ENCODE data around the gene ST6GAL1.
"Not testable (repeated sequence)": the region's sequence is repeated elsewhere in the genome, so short reads cannot be mapped to it uniquely, and the experiment has no call there.

DNA sequence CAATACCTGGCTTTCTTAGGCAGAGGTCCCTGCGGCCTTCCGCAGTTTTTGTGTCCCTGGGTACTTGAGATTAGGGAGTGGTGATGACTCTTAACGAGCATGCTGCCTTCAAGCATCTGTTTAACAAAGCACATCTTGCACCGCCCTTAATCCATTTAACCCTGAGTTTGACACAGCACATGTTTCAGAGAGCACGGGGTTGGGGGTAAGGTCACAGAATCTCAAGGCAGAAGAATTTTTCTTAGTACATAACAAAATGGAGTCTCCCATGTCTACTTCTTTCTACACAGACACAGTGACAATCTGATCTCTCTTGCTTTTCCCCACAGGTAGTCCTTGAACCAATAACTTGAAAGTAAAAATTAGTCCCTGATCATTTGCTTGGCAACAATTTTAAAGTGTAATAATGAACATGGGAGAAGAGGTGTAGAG, 42.8 kb upstream of the ST6GAL1 start:
- TF ChIP-seq, protein P1, sequence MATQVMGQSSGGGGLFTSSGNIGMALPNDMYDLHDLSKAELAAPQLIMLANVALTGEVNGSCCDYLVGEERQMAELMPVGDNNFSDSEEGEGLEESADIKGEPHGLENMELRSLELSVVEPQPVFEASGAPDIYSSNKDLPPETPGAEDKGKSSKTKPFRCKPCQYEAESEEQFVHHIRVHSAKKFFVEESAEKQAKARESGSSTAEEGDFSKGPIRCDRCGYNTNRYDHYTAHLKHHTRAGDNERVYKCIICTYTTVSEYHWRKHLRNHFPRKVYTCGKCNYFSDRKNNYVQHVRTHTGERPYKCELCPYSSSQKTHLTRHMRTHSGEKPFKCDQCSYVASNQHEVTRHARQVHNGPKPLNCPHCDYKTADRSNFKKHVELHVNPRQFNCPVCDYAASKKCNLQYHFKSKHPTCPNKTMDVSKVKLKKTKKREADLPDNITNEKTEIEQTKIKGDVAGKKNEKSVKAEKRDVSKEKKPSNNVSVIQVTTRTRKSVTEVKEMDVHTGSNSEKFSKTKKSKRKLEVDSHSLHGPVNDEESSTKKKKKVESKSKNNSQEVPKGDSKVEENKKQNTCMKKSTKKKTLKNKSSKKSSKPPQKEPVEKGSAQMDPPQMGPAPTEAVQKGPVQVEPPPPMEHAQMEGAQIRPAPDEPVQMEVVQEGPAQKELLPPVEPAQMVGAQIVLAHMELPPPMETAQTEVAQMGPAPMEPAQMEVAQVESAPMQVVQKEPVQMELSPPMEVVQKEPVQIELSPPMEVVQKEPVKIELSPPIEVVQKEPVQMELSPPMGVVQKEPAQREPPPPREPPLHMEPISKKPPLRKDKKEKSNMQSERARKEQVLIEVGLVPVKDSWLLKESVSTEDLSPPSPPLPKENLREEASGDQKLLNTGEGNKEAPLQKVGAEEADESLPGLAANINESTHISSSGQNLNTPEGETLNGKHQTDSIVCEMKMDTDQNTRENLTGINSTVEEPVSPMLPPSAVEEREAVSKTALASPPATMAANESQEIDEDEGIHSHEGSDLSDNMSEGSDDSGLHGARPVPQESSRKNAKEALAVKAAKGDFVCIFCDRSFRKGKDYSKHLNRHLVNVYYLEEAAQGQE (IDR thresholded peaks at IDR 0.05; ENCODE audit: insufficient read depth in 1 of 2, low read depth in 2 of 2, low read length in 1 of 2): not testable (repeated sequence)
- TF ChIP-seq, protein P2, sequence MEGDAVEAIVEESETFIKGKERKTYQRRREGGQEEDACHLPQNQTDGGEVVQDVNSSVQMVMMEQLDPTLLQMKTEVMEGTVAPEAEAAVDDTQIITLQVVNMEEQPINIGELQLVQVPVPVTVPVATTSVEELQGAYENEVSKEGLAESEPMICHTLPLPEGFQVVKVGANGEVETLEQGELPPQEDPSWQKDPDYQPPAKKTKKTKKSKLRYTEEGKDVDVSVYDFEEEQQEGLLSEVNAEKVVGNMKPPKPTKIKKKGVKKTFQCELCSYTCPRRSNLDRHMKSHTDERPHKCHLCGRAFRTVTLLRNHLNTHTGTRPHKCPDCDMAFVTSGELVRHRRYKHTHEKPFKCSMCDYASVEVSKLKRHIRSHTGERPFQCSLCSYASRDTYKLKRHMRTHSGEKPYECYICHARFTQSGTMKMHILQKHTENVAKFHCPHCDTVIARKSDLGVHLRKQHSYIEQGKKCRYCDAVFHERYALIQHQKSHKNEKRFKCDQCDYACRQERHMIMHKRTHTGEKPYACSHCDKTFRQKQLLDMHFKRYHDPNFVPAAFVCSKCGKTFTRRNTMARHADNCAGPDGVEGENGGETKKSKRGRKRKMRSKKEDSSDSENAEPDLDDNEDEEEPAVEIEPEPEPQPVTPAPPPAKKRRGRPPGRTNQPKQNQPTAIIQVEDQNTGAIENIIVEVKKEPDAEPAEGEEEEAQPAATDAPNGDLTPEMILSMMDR (IDR thresholded peaks at IDR 0.05): not testable (repeated sequence)
